WTC11 (cell line): ENCODE results near the gene NCBP3. TPM values are rescaled to one million over a fixed set of nuclear protein-coding genes. Genes with fewer than 3 reads are reported as not detected.

Experiments used
- GABPB1 ChIP-seq: sonication (generic); formaldehyde crosslinking; IDR thresholded peaks from 2 replicates; pipeline ENCODE4 v1.8.1; 2023; ENCODE audit warnings: mild to moderate bottlenecking, missing genetic modification reagents
- MYBL2 ChIP-seq: sonication (generic); formaldehyde crosslinking; IDR thresholded peaks from 2 replicates; pipeline ENCODE4 v1.8.1; 2023; ENCODE audit warnings: mild to moderate bottlenecking, moderate library complexity, missing genetic modification reagents
- SMAD4 ChIP-seq: sonication (generic); formaldehyde crosslinking; IDR thresholded peaks from 2 replicates; pipeline ENCODE4 v1.8.0; 2022; ENCODE audit warnings: mild to moderate bottlenecking, missing genetic modification reagents
- ZNF317 ChIP-seq: sonication (generic); formaldehyde crosslinking; IDR thresholded peaks from 2 replicates; pipeline ENCODE4 v1.8.1; 2023; ENCODE audit warnings: low read depth, mild to moderate bottlenecking, moderate library complexity, missing genetic modification reagents, borderline replicate concordance
- total RNA-seq: library from RNA; stranded (reverse); gene quantifications from 3 replicates; pipeline ENCODE4 v1.2.3, GENCODE V29; 2021
- TF ChIP-seq, protein P1 (sequence below): sonication (generic); formaldehyde crosslinking; IDR thresholded peaks from 2 replicates; pipeline ENCODE4 v1.8.0; 2022; ENCODE audit warnings: mild to moderate bottlenecking, missing genetic modification reagents
- TF ChIP-seq, protein P2 (sequence below): fragments of 250-450 bp; sonication (Bioruptor Pico); IDR thresholded peaks from 2 replicates; pipeline ENCODE4 v1.8.0; 2021; ENCODE audit warnings: mild to moderate bottlenecking
- TF ChIP-seq, protein P3 (sequence below): sonication (generic); formaldehyde crosslinking; IDR thresholded peaks from 2 replicates; pipeline ENCODE4 v1.8.0; 2022; ENCODE audit warnings: mild to moderate bottlenecking, missing genetic modification reagents
- TF ChIP-seq, protein P4 (sequence below): sonication (generic); formaldehyde crosslinking; IDR thresholded peaks from 2 replicates; pipeline ENCODE4 v1.8.0; 2023; ENCODE audit warnings: mild to moderate bottlenecking, missing genetic modification reagents
- TF ChIP-seq, protein P5 (sequence below): sonication (generic); formaldehyde crosslinking; IDR thresholded peaks from 2 replicates; pipeline ENCODE4 v1.8.0; 2023; ENCODE audit warnings: missing genetic modification reagents, mild to moderate bottlenecking, borderline replicate concordance
- TF ChIP-seq, protein P6 (sequence below): sonication (generic); formaldehyde crosslinking; IDR thresholded peaks from 2 replicates; pipeline ENCODE4 v1.8.1; 2023; ENCODE audit warnings: mild to moderate bottlenecking, moderate library complexity, missing genetic modification reagents
- TF ChIP-seq, protein P7 (sequence below): fragments of 200-600 bp; IDR thresholded peaks from 2 replicates; pipeline ENCODE4 v1.8.0; 2022; ENCODE audit warnings: antibody characterized with exemption
- TF ChIP-seq, protein P8 (sequence below): sonication (generic); formaldehyde crosslinking; IDR thresholded peaks from 2 replicates; pipeline ENCODE4 v1.8.1; 2022; ENCODE audit warnings: mild to moderate bottlenecking, moderate library complexity, missing genetic modification reagents

The NCBP3 gene
- total RNA-seq, 1 experiment from 2014 or later: 48.7 TPM

DNA sequence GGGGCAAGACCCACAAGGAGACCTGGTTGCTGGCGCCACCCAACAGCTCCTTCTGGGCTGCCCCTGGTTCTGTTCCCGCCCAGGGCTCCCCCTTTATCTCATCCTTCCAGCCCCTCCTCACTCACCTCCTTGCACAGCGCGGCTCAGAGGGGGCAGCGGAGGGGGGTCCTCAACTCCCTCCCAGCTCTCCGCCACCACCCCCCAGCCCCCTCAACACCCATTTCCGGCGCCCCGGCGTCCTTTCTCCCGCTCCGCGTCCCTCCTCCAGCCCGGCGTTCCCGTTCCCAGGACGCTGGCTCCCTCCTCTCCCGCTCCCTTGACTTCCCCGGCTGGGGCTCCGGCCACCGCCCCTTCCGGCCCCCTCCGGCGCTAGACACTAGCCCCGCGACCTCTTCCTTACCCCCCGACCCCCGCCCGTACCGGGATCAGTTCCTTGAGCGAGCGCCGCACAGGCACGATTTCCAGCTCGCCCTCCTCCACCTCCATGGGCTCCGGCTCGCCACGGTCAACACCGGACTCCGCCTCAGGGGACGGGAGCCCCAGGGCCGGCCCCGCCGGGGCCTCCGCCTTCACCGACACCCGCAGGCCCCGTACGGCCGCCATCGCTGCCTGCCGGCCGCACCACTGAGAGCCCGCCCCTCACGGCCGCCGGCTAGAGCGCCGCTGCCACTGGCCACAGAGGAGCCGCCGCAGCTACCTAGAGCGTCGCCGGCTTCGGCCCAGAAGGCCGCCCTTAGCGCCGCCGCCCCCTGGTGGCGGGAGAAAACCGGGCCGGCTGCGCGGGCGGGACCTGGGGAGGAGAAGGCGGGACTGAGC, at the start of gene NCBP3 (continued):
- TF ChIP-seq, protein P1, sequence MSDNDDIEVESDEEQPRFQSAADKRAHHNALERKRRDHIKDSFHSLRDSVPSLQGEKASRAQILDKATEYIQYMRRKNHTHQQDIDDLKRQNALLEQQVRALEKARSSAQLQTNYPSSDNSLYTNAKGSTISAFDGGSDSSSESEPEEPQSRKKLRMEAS (CRISPR knock-in tag): peak; percentile 60; the same call in 1 of the 2 replicates
- TF ChIP-seq, protein P2, sequence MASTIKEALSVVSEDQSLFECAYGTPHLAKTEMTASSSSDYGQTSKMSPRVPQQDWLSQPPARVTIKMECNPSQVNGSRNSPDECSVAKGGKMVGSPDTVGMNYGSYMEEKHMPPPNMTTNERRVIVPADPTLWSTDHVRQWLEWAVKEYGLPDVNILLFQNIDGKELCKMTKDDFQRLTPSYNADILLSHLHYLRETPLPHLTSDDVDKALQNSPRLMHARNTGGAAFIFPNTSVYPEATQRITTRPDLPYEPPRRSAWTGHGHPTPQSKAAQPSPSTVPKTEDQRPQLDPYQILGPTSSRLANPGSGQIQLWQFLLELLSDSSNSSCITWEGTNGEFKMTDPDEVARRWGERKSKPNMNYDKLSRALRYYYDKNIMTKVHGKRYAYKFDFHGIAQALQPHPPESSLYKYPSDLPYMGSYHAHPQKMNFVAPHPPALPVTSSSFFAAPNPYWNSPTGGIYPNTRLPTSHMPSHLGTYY (CRISPR knock-in tag): 0 out of 2 replicates have a peak, but pooled peaks have one; percentile 22
- TF ChIP-seq, protein P3, sequence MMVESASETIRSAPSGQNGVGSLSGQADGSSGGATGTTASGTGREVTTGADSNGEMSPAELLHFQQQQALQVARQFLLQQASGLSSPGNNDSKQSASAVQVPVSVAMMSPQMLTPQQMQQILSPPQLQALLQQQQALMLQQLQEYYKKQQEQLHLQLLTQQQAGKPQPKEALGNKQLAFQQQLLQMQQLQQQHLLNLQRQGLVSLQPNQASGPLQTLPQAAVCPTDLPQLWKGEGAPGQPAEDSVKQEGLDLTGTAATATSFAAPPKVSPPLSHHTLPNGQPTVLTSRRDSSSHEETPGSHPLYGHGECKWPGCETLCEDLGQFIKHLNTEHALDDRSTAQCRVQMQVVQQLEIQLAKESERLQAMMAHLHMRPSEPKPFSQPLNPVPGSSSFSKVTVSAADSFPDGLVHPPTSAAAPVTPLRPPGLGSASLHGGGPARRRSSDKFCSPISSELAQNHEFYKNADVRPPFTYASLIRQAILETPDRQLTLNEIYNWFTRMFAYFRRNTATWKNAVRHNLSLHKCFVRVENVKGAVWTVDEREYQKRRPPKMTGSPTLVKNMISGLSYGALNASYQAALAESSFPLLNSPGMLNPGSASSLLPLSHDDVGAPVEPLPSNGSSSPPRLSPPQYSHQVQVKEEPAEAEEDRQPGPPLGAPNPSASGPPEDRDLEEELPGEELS (CRISPR knock-in tag): 0 out of 2 replicates have a peak, but pooled peaks have one; percentile 50
- 0 out of 2 replicates have a peak, but pooled peaks have one; percentile 14 for TF ChIP-seq SMAD4 (CRISPR knock-in tag)
- TF ChIP-seq, protein P4, sequence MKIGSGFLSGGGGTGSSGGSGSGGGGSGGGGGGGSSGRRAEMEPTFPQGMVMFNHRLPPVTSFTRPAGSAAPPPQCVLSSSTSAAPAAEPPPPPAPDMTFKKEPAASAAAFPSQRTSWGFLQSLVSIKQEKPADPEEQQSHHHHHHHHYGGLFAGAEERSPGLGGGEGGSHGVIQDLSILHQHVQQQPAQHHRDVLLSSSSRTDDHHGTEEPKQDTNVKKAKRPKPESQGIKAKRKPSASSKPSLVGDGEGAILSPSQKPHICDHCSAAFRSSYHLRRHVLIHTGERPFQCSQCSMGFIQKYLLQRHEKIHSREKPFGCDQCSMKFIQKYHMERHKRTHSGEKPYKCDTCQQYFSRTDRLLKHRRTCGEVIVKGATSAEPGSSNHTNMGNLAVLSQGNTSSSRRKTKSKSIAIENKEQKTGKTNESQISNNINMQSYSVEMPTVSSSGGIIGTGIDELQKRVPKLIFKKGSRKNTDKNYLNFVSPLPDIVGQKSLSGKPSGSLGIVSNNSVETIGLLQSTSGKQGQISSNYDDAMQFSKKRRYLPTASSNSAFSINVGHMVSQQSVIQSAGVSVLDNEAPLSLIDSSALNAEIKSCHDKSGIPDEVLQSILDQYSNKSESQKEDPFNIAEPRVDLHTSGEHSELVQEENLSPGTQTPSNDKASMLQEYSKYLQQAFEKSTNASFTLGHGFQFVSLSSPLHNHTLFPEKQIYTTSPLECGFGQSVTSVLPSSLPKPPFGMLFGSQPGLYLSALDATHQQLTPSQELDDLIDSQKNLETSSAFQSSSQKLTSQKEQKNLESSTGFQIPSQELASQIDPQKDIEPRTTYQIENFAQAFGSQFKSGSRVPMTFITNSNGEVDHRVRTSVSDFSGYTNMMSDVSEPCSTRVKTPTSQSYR (CRISPR knock-in tag): no peak
- TF ChIP-seq, protein P5, sequence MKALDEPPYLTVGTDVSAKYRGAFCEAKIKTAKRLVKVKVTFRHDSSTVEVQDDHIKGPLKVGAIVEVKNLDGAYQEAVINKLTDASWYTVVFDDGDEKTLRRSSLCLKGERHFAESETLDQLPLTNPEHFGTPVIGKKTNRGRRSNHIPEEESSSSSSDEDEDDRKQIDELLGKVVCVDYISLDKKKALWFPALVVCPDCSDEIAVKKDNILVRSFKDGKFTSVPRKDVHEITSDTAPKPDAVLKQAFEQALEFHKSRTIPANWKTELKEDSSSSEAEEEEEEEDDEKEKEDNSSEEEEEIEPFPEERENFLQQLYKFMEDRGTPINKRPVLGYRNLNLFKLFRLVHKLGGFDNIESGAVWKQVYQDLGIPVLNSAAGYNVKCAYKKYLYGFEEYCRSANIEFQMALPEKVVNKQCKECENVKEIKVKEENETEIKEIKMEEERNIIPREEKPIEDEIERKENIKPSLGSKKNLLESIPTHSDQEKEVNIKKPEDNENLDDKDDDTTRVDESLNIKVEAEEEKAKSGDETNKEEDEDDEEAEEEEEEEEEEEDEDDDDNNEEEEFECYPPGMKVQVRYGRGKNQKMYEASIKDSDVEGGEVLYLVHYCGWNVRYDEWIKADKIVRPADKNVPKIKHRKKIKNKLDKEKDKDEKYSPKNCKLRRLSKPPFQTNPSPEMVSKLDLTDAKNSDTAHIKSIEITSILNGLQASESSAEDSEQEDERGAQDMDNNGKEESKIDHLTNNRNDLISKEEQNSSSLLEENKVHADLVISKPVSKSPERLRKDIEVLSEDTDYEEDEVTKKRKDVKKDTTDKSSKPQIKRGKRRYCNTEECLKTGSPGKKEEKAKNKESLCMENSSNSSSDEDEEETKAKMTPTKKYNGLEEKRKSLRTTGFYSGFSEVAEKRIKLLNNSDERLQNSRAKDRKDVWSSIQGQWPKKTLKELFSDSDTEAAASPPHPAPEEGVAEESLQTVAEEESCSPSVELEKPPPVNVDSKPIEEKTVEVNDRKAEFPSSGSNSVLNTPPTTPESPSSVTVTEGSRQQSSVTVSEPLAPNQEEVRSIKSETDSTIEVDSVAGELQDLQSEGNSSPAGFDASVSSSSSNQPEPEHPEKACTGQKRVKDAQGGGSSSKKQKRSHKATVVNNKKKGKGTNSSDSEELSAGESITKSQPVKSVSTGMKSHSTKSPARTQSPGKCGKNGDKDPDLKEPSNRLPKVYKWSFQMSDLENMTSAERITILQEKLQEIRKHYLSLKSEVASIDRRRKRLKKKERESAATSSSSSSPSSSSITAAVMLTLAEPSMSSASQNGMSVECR (CRISPR knock-in tag): peak; percentile 71; the same call in 1 of the 2 replicates
- peak; percentile 94 for TF ChIP-seq MYBL2 (CRISPR knock-in tag)
- TF ChIP-seq, protein P6, sequence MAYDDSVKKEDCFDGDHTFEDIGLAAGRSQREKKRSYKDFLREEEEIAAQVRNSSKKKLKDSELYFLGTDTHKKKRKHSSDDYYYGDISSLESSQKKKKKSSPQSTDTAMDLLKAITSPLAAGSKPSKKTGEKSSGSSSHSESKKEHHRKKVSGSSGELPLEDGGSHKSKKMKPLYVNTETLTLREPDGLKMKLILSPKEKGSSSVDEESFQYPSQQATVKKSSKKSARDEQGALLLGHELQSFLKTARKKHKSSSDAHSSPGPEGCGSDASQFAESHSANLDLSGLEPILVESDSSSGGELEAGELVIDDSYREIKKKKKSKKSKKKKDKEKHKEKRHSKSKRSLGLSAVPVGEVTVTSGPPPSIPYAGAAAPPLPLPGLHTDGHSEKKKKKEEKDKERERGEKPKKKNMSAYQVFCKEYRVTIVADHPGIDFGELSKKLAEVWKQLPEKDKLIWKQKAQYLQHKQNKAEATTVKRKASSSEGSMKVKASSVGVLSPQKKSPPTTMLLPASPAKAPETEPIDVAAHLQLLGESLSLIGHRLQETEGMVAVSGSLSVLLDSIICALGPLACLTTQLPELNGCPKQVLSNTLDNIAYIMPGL (CRISPR knock-in tag): peak; percentile 99
- TF ChIP-seq, protein P7, sequence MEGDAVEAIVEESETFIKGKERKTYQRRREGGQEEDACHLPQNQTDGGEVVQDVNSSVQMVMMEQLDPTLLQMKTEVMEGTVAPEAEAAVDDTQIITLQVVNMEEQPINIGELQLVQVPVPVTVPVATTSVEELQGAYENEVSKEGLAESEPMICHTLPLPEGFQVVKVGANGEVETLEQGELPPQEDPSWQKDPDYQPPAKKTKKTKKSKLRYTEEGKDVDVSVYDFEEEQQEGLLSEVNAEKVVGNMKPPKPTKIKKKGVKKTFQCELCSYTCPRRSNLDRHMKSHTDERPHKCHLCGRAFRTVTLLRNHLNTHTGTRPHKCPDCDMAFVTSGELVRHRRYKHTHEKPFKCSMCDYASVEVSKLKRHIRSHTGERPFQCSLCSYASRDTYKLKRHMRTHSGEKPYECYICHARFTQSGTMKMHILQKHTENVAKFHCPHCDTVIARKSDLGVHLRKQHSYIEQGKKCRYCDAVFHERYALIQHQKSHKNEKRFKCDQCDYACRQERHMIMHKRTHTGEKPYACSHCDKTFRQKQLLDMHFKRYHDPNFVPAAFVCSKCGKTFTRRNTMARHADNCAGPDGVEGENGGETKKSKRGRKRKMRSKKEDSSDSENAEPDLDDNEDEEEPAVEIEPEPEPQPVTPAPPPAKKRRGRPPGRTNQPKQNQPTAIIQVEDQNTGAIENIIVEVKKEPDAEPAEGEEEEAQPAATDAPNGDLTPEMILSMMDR: peak; percentile 73
- TF ChIP-seq ZNF317 (CRISPR knock-in tag): no peak; the same call in 1 of the 2 replicates
- TF ChIP-seq, protein P8, sequence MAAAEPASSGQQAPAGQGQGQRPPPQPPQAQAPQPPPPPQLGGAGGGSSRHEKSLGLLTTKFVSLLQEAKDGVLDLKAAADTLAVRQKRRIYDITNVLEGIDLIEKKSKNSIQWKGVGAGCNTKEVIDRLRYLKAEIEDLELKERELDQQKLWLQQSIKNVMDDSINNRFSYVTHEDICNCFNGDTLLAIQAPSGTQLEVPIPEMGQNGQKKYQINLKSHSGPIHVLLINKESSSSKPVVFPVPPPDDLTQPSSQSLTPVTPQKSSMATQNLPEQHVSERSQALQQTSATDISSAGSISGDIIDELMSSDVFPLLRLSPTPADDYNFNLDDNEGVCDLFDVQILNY (CRISPR knock-in tag): peak; percentile 94
- peak; percentile 71 for TF ChIP-seq GABPB1 (CRISPR knock-in tag)
